Esophagus squamous epithelium (tissue), 4 donors: Measurements from ENCODE around the gene DCC.

Source experiments
- CTCF ChIP-seq, 6 experiments: fragments of 450-650 bp in 4 of 6; fragments of 200-600 bp in 2 of 6; sonication (generic) in 2 of 6; IDR thresholded peaks; one replicate each; pipeline ENCODE4 v1.5.1; 2016 to 2019; ENCODE audit warnings: antibody characterized with exemption in 6 of 6, mild to moderate bottlenecking in 4 of 6, moderate library complexity in 4 of 6
- POLR2A ChIP-seq, 4 donors: fragments of 450-650 bp; IDR thresholded peaks; one replicate each; pipeline ENCODE4 v1.6.1; 2017; ENCODE audit warnings: antibody characterized with exemption in 4 of 4, mild to moderate bottlenecking in 4 of 4, moderate library complexity in 3 of 4

DNA sequence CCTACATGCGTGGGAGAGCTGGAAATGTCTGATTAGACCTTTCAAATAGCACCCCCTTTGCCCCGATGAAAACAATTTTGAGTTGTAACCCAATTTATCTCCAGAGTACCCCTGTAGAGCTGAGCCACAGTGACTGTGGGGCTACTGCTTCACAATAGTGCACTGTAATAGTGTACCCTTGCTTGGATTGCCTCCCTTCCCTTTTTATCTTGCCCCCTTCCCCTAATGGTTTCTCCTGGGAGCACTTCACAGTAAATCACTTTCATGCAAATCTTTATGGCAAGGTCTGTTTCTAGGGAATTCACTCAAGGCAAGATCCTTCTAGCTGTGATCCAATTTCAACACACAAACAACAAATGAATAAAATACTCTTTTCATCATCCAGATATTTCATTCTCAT lies 1196.9 kb downstream of the DCC start:
- TF ChIP-seq POLR2A (IDR thresholded peaks at IDR 0.05) (no peak), CTCF (IDR thresholded peaks at IDR 0.05) (no peak)
